Activated CD8-positive, alpha-beta T cell treated with anti-CD3 and anti-CD28 coated beads, Interleukin-2, amount 10 ng/mL, durations not matched to agents 7 days and 5 days (primary cell): ENCODE data around the gene RNF151. TPM values are rescaled to one million over a fixed set of nuclear protein-coding genes. Genes with fewer than 3 reads are reported as not detected.
"Not testable (repeated sequence)": the region's sequence is repeated elsewhere in the genome, so short reads cannot be mapped to it uniquely, and the experiment has no call there.

ENCODE experiments used
- ATAC-seq: fragments of 150-1000 bp; cut with Tn5 transposase; one replicate; pipeline ENCODE4 v1.10.0; 2021; ENCODE audit warnings: moderate library complexity
- CTCF ChIA-PET: fragments of 350-600 bp; sonication (Branson Sonifier 250); formaldehyde crosslinking; loops from one replicate; lab custom pipeline; 2021; ENCODE audit warnings: antibody characterized with exemption; lab: Charles Lee
- POLR2A ChIA-PET: fragments of 350-600 bp; sonication (Branson Sonifier 250); formaldehyde crosslinking; loops from one replicate; lab custom pipeline; 2021; ENCODE audit warnings: antibody characterized with exemption; lab: Charles Lee
- DNase-seq: peaks from one replicate; pipeline ENCODE4 v3.0.0-alpha.2; 2020
- H3K27ac Mint-ChIP-seq: one replicate; pipeline ENCODE4 v1.8.0; 2021; ENCODE audit warnings: mild to moderate bottlenecking, mixed read lengths
- H3K27me3 Mint-ChIP-seq: one replicate; pipeline ENCODE4 v1.8.0; 2021; ENCODE audit warnings: low read depth, mixed read lengths
- H3K36me3 Mint-ChIP-seq: one replicate; pipeline ENCODE4 v1.8.0; 2021; ENCODE audit warnings: low read depth, mixed read lengths
- H3K4me1 Mint-ChIP-seq: one replicate; pipeline ENCODE4 v1.8.0; 2021; ENCODE audit warnings: low read depth, mixed read lengths
- H3K4me3 Mint-ChIP-seq: one replicate; pipeline ENCODE4 v1.8.0; 2021; ENCODE audit warnings: mild to moderate bottlenecking, mixed read lengths
- H3K9me3 Mint-ChIP-seq: one replicate; pipeline ENCODE4 v1.8.0; 2022; ENCODE audit warnings: mixed read lengths; ENCODE audit not compliant: insufficient read depth
- total RNA-seq, 2 experiments: library from RNA; stranded (reverse); gene quantifications; one replicate each; pipeline ENCODE4 v1.2.3, GENCODE V29; 2021

Gene RNF151
- total RNA-seq, 2 experiments from 2014 or later: not detected

GRCh38 chr16:1926271-1926670, 40.4 kb upstream of the RNF151 start:
- Mint-ChIP-seq H3K9me3 (no peaks in the 10 kb centered on the region), H3K27ac (no peak overlapping the region), H3K4me3 (no peak overlapping the region), H3K36me3 (no peaks in the 10 kb centered on the region), H3K4me1 (peaks cover 2% of the 10 kb centered on the region), H3K27me3 (peaks cover 28% of the 10 kb centered on the region)
- ChIA-PET POLR2A (no interaction called here), CTCF (interaction anchor here (1.0 kb wide), 1 partner anchor 144 kb away, joined by 4 read pairs; the partner anchor contains the start of genes NUBP2 and SPSB3)
- DNase-seq: no peak
- ATAC-seq: no peak

- ChIA-PET POLR2A (interaction anchor here (1.1 kb wide), 1 partner anchor 36 kb away, joined by 4 read pairs; the partner anchor contains the start of gene RPS2), CTCF (interaction anchor here (0.7 to 2.8 kb wide), 12 partner anchors 9 to 303 kb away, joined by 3 to 14 read pairs (median 4); partner anchors contain the start of genes MEIOB, NUBP2 and SPSB3)
- Mint-ChIP-seq H3K4me3 (peak overlapping the region; percentile 56), H3K27ac (no peak overlapping the region), H3K9me3 (no peaks in the 10 kb centered on the region), H3K4me1 (peaks cover 2% of the 10 kb centered on the region), H3K36me3 (no peaks in the 10 kb centered on the region), H3K27me3 (peaks cover 10% of the 10 kb centered on the region)
- no peak for DNase-seq
- ATAC-seq: peak; percentile 31
These were observed 37.6 kb upstream of the RNF151 start for GRCh38 chr16:1929105-1929504.

- Mint-ChIP-seq H3K36me3 (no peaks in the 10 kb centered on the region), H3K4me1 (peaks cover 2% of the 10 kb centered on the region), H3K27ac (peak overlapping the region; percentile 55), H3K27me3 (peaks cover 4% of the 10 kb centered on the region), H3K4me3 (peak overlapping the region; percentile 63), H3K9me3 (no peaks in the 10 kb centered on the region)
- CTCF ChIA-PET: interaction anchor here (0.7 to 2.8 kb wide), 14 partner anchors 9 to 470 kb away, joined by 3 to 14 read pairs (median 3); partner anchors contain the start of genes MEIOB, NUBP2 and SPSB3
- peak; percentile 92 for DNase-seq
- ATAC-seq: peak; percentile 96
- POLR2A ChIA-PET: interaction anchor here (1.1 kb wide), 1 partner anchor 35 kb away, joined by 4 read pairs; the partner anchor contains the start of gene RPS2
These were observed 36.9 kb upstream of the RNF151 start for GRCh38 chr16:1929578-1930337.

- ChIA-PET CTCF (interaction anchor here (0.7 to 2.8 kb wide), 4 partner anchors 55 to 471 kb away, joined by 3 to 14 read pairs (median 6); partner anchors contain the start of genes NUBP2 and SPSB3), POLR2A (no interaction called here)
- Mint-ChIP-seq H3K4me3 (no peak overlapping the region), H3K4me1 (peaks cover 2% of the 10 kb centered on the region), H3K36me3 (no peaks in the 10 kb centered on the region), H3K27me3 (no peaks in the 10 kb centered on the region), H3K27ac (no peak overlapping the region), H3K9me3 (no peaks in the 10 kb centered on the region)
- ATAC-seq (no peak), DNase-seq (no peak)
These were observed 36.3 kb upstream of the RNF151 start for GRCh38 chr16:1930338-1930720.

- Mint-ChIP-seq H3K27me3 (no peaks in the 10 kb centered on the region), H3K4me3 (no peak overlapping the region), H3K9me3 (no peaks in the 10 kb centered on the region), H3K36me3 (no peaks in the 10 kb centered on the region), H3K27ac (no peak overlapping the region), H3K4me1 (peaks cover 2% of the 10 kb centered on the region)
- CTCF ChIA-PET: no interaction called here
- ATAC-seq (no peak), DNase-seq (no peak)
- POLR2A ChIA-PET: no interaction called here
These were observed 34.3 kb upstream of the RNF151 start for GRCh38 chr16:1932050-1933028.

GRCh38 chr16:1933097-1933661, 33.5 kb upstream of the RNF151 start:
- Mint-ChIP-seq H3K36me3 (peaks cover 3% of the 10 kb centered on the region), H3K4me1 (peaks cover 2% of the 10 kb centered on the region), H3K27ac (no peak overlapping the region), H3K27me3 (no peaks in the 10 kb centered on the region), H3K9me3 (no peaks in the 10 kb centered on the region), H3K4me3 (no peak overlapping the region)
- ChIA-PET CTCF (interaction anchor here (0.6 kb wide), 1 partner anchor 513 kb away, joined by 3 read pairs; no protein-coding TSS in a partner anchor), POLR2A (interaction anchor here (0.6 kb wide), 1 partner anchor 32 kb away, joined by 3 read pairs; the partner anchor contains the start of gene RPS2)
- ATAC-seq (no peak), DNase-seq (no peak)

- DNase-seq (no peak), ATAC-seq (no peak)
- H3K9me3 Mint-ChIP-seq: no peaks in the 10 kb centered on the region
- H3K4me3 Mint-ChIP-seq: no peak overlapping the region
- CTCF ChIA-PET: no interaction called here
- H3K27me3 Mint-ChIP-seq: no peaks in the 10 kb centered on the region
- H3K36me3 Mint-ChIP-seq: peaks cover 8% of the 10 kb centered on the region
- POLR2A ChIA-PET: interaction anchor here (1.5 kb wide), 1 partner anchor 28 kb away, joined by 4 read pairs; the partner anchor contains the start of gene RPS2
- H3K27ac Mint-ChIP-seq: no peak overlapping the region
- H3K4me1 Mint-ChIP-seq: peaks cover 9% of the 10 kb centered on the region
These were observed 29.6 kb upstream of the RNF151 start for GRCh38 chr16:1936945-1937479.

- ChIA-PET POLR2A (no interaction called here), CTCF (no interaction called here)
- H3K4me1 Mint-ChIP-seq: peaks cover 15% of the 10 kb centered on the region
- DNase-seq (no peak), ATAC-seq (no peak)
- peaks cover 8% of the 10 kb centered on the region for H3K36me3 Mint-ChIP-seq
- no peak overlapping the region for H3K4me3 Mint-ChIP-seq
- no peaks in the 10 kb centered on the region for H3K9me3 Mint-ChIP-seq
- H3K27ac Mint-ChIP-seq: no peak overlapping the region
- no peaks in the 10 kb centered on the region for H3K27me3 Mint-ChIP-seq
These were observed 28.3 kb upstream of the RNF151 start for GRCh38 chr16:1938316-1938715.

- H3K4me1 Mint-ChIP-seq: peaks cover 21% of the 10 kb centered on the region
- H3K27me3 Mint-ChIP-seq: no peaks in the 10 kb centered on the region
- no peak overlapping the region for H3K27ac Mint-ChIP-seq
- H3K36me3 Mint-ChIP-seq: peaks cover 8% of the 10 kb centered on the region
- ATAC-seq: no peak
- H3K4me3 Mint-ChIP-seq: no peak overlapping the region
- POLR2A ChIA-PET: no interaction called here
- H3K9me3 Mint-ChIP-seq: no peaks in the 10 kb centered on the region
- DNase-seq: no peak
- CTCF ChIA-PET: interaction anchor here (1.0 kb wide), 1 partner anchor 9 kb away, joined by 3 read pairs; no protein-coding TSS in a partner anchor
These were observed 27.7 kb upstream of the RNF151 start for GRCh38 chr16:1938910-1939309.

- ChIA-PET POLR2A (interaction anchor here (2.1 kb wide), 1 partner anchor 25 kb away, joined by 8 read pairs; the partner anchor contains the start of gene RPS2), CTCF (interaction anchor here (0.9 kb wide), 1 partner anchor 11 kb away, joined by 3 read pairs; no protein-coding TSS in a partner anchor)
- not testable (repeated sequence) for DNase-seq, H3K27me3 Mint-ChIP-seq, ATAC-seq, H3K36me3 Mint-ChIP-seq, H3K27ac Mint-ChIP-seq, H3K9me3 Mint-ChIP-seq, H3K4me3 Mint-ChIP-seq
- peaks cover 29% of the 10 kb centered on the region for H3K4me1 Mint-ChIP-seq
These were observed 26.8 kb upstream of the RNF151 start for GRCh38 chr16:1939833-1940232.
